GM10266 (cell line): ENCODE data around the gene CNTF.

Experiments used
- DNase-seq: peaks from one replicate; pipeline ENCODE4 v3.0.0; 2012; ENCODE audit errors: extremely low spot score
- CTCF ChIP-seq: IDR thresholded peaks from 2 replicates; pipeline ENCODE4 v1.5.1; 2012; ENCODE audit warnings: mild to moderate bottlenecking, low read depth; ENCODE audit not compliant: control insufficient read depth, insufficient read depth; ENCODE audit errors: missing control alignments

The CNTF gene

GRCh38 chr11:58578136-58578634 is 44.3 kb upstream of the CNTF start:
- DNase-seq = peak; percentile 66
- TF ChIP-seq CTCF = no peak

- peak; percentile 90 for DNase-seq
- no peak for TF ChIP-seq CTCF
Observed at GRCh38 chr11:58578635-58579191, 43.8 kb upstream of the CNTF start, which contains the start of gene ZFP91. TSS of gene ZFP91 (plus strand) at chr11:58579063. CDS start at chr11:58579282, 219 bp downstream.

- peak; percentile 75 for DNase-seq
- peak; percentile 77 for TF ChIP-seq CTCF
Observed at GRCh38 chr11:58579192-58580129, 43.0 kb upstream of the CNTF start.

GRCh38 chr11:58580311-58580710 is 42.2 kb upstream of the CNTF start:
- no peak for DNase-seq
- TF ChIP-seq CTCF = no peak

GRCh38 chr11:58582437-58582836 is 40.0 kb upstream of the CNTF start:
- DNase-seq = no peak
- no peak for TF ChIP-seq CTCF

- no peak for DNase-seq
- TF ChIP-seq CTCF = no peak
Observed at GRCh38 chr11:58586998-58587397, 35.5 kb upstream of the CNTF start.

GRCh38 chr11:58591659-58592058 is 30.8 kb upstream of the CNTF start:
- no peak for TF ChIP-seq CTCF
- DNase-seq = no peak
